ENCODE data around the gene CNNM4.
A peak's percentile ranks its signal among the peaks of the same experiment; 100 is the strongest.

Gene CNNM4

DNA sequence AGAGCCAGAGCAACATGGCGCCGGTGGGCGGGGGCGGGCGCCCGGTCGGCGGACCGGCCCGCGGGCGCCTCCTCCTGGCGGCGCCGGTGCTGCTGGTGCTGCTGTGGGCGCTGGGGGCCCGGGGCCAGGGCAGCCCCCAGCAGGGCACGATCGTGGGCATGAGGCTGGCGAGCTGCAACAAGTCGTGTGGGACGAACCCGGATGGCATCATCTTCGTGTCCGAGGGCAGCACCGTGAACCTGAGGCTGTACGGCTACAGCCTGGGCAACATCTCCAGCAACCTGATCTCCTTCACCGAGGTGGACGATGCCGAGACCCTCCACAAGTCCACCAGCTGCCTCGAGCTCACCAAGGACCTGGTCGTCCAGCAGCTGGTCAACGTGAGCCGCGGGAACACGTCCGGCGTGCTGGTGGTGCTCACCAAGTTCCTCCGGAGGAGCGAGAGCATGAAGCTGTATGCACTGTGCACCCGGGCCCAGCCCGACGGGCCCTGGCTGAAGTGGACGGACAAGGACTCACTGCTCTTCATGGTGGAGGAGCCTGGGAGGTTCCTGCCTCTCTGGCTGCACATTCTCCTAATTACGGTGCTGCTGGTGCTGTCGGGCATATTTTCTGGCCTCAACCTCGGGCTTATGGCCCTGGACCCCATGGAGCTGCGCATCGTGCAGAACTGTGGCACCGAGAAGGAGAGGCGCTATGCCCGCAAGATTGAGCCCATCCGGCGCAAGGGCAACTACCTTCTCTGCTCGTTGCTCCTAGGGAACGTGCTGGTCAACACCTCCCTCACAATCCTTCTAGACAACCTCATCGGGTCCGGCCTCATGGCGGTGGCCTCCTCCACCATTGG is 507 bp downstream of the CNNM4 start:
- DNase-seq = no peak

DNA sequence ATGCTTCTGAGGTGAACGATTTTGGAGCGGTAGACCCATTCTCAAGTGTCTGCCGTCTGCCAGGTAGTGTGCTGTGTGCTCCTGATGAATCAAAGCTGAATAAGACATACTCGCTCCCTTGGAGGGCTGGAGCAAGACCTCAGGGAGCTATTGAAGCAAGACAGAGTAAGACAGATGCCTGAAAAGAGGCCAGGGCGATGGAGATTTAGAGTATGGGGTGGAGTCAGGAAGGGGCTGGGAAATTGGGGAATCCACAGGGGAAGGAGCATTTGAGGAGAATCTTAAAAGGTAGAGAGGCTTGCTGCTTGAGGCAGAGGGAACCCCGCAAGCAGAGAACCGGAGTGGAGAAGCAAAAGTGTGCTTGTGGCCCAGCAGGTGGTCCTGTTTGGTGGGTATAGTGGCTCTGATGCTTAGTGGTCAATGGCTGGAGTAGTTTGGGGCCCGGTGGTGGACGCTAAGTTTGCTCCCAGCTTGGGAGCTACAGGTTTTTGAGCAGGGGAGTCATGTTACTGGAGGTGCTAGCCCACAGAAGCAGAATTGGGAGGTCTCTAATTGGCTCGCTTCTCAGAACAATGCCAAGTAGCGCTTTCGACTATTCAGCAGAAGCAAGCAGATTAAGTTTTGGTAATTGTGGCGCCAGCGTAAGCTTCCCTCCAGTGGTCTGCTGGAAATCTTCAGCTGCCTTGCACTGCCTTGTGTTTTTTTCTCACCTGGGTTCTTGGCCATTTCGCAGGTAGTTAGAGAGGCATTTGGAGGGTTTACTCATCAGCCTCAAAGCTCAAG is 2.0 kb downstream of the CNNM4 start:
- peak; percentile 30 for DNase-seq

DNA sequence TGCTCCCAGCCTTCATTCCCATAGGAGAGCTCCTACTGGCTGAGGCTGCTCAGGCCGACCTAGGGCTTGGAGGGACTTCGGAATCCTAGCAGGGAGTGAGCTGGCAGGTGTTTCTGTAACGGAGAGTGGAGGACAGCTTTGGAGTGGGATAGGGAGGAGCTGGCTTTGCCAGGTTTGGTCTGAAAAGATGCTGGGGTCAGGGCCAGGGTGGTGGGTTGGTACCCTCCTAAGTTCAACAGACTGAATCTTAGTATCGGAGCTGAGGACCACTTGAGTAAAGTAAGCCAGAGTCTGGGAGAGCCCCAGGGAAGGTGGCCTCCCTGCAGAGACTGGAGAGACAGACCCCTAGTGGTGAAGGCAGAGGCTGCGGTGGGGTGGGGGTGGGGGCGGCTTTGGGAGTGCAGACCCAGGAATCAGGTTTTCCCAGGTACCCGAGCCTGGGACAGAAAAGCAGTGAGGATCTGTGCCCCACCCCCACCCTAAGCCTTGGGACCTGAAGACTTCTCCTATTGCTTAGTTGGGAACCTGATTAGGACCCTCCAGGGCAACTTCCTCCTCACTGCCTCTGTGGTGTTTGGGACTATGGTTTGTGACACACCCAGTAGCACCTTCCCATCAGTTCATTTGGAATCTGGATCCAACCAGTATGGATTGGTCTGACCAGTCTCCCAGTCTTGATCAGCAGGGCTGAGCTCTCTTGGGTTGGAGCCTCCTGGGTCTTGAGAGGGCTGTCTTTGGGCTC is 3.0 kb downstream of the CNNM4 start:
- DNase-seq = no peak

DNA sequence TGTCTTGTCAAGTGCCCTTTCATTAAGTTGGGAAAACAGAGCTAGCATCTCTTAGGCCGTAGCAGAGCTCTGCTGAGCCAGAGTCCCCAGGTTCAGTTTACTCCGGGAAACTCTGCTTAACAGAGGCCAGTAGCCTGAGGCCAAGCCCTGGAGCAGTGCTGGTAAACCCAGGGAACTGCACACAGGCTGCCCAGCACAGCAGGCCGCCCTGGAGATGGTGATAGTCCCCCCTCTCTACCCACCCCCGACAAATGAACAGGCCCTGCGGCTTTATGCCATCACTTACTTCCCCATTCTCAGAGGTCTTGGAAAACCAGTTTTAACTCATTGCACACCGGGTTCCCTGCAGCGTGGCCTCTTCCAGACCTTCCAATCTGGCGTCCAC is 3.5 kb downstream of the CNNM4 start:
- DNase-seq = no peak

DNA sequence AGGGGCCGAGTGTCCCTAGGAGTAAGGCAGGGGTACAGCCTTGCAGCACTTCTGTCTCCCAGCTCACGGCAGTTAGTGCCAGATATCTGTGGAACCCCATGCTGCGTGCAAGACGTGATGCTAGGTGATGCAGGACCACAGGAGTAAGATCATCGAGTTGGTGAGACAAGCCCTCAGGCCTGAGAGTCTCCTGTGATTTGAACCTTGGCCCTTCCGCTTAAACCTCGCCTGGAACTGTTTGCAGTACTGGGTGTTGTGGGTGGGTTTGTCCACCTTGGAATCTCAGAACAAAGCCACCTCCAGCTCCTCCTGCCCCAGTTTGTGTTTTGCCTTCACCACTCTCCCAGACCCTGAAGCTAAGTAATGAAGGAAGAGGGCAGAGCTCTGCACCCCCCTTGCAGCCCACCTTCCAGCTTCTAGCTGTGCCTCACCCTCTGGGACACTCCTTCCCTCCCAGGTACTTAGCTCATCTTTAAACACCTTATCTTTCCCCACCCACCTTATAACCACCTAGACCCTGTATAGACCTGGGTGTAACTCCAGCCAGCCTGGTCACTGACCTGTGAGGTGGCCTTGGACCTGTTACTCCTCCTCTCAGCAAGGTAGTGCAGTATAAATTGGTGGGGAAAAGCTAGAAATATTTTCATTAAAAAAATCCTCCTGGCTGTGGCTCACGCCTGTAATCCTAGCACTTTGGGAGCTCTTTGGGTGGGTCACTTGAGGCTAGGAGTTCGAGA is 6.6 kb downstream of the CNNM4 start:
- no peak for DNase-seq

DNA sequence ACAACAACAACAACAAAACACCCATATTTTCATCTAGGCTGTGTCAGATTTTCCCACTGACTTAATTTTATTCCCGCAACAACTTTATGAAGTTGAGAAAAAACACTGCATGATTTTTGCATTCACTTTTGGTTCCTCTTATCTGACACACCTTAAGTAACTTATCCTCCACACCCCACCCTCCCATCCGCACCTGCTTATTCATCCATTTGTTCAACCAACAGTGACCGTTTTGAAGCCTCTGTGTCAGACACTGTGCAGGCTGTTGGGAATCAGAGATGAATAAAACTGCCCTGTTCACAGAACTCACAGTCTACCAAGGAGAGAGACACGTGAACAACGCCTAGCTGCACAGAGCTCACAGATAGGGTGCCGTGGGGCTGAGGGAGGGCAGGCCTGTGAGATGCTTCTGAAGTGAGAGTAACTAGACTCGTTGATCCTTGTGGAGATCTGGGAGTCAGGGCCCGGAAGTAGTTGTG is 7.4 kb downstream of the CNNM4 start:
- no peak for DNase-seq

DNA sequence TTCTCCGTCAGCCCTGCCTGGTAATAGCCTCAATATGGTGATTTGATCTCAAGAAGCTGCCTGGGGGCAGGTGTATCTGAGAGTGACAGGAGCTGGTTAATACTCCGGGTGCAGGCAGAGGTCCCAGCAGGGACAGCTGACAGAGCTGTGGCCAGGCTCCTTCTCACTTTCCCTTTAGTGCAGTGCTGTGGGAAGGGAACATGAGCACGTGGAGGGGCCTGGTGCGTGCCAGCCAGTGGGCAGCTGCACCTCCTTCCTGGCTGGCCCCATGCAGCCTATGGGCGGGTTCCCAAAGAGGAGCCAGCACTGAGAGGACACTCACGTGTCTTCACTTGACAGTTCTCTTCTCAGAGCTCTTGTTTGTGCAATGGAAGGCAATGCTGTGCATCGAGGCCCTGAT is 9.1 kb downstream of the CNNM4 start:
- no peak for DNase-seq

DNA sequence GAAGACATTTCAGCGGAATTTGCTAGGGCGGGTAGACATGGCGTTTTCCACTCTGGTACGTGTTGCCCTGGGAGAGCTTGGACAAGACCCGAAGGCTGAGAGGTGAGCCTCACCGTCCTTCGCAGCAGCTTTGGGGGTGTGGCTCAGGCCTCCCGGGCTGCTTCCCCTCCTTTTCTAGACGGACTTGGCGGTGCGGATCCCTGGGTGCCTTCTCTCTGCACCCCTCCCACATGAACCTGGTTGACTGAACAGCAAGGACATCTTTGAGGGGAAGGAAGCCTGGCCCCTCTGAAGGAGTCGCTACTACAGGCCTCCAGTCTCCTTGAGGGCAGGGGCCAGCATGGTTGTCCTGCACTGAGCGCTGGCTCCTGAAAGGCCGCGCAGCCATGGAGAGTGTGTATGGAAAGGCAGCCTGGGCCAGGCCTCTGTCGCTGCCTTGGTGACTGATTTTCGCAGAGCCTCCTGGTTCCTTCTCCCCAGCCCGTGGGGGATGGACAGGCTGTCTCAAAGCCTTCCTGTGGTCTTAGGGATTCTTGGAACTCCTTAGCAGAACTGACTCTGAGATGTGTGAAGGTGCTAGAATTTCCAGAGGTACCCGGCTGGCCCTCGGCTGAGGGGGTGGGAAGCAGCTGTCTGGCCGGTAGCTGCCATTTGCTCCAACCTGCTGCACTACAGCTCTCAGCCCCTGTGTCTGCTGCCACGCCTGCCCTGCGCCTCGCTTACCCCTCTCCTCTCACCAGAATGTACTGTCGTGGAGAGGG is 9.9 kb downstream of the CNNM4 start:
- no peak for DNase-seq

DNA sequence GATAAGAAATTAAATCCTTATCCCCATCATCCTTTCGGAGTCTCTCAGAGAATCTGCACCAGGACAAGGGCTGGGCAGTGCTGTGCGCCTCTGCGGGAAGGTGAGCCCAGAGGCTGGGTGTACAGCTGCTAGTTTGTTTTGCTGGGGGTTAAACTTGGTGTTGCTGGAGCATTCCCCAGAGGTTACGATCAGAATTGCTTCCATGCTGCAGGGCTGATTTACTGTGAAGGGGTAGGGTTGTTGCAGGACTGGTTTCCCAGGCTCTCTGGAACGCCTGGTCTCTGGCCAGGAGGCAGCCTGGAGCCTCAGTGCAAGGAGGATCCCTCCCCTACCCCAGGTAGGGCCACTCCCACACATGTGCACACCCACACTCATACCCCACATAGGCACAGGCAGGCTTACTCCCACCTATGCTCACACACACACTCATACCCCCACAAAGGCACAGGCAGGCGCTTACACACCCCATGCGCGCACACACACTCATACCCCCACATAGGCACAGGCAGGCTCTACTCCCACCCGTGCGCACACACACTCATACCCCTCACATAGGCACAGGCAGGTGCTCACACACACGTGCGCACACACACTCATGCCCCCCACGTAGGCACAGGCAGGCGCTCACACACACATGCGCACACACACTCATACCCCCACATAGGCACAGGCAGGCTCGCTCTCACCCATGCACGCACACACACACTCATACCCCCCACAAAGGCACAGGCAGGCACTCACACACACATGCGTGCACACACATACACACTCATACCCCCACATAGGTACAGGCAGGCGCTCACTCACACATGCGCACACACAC is 11.3 kb downstream of the CNNM4 start:
- no peak for DNase-seq

DNA sequence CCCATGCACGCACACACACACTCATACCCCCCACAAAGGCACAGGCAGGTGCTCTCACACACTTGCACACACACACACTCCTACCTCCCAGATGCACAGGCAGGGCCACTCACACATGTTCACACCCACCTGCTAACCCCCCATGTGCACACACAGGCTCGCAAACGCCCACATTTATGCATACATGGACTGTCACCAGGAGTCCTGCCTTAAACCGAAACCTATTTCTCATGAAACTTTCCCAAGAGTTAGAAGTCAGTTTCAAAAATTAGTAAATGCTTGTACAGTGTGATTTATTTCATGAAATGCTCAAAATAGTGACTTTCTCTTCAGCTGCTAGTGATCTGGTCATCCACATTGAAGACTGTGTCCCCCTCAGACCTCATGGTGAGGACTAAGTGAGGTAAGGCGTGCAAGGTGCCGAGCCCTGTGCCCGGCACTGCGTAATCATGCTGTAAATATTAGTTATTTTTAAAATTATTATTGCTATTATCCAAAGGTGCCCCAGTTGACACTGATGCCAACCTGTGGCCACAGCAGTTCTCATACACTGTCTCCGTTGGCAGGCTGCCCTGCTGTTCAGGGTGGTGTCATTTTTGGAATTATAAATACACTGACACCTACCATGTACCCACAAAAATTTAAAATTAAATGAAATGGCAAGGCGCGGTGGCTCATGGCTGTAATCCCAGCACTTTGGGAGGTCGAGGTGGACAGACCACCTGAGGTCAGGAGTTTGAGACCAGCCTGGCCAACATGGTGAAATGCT is 12.4 kb downstream of the CNNM4 start:
- DNase-seq = no peak

DNA sequence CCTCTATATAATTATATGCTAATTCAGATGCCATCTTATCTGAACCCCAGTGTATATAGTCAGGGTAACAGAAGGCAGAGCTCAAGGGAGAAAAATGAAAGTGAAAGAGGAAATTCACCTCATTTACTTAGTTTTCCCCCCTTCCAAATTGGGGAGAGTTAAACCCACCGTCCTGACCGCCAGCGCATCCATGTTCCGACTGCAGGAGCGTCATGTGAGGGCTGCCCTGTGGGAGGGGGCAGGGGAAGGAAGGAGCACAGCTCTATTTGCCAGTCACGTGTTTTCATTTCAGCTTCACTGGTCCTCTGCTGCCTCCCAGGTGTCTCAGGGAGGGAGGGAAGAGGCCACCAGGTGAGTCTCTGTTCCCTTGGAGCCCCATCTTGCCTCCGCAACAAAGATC is 13.2 kb downstream of the CNNM4 start:
- no peak for DNase-seq

DNA sequence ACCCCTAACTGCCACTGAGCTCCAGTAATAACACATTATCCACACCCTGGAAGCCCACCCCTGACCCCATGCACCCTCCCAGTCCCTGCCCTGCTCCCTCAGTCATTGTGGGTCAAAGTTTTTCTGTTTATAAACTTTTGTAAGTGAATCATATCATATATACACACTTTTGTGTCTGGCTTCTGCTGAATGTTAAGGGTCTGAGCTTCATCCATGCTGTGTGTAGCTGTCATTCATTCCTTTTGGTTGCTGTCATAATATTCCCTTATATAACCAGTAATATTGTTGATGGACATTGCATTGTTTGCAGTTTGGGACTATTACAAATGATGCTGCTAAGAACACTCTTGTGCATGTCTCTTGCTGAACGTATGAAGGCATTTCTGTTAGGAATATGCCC is 14.5 kb downstream of the CNNM4 start:
- no peak for DNase-seq

DNA sequence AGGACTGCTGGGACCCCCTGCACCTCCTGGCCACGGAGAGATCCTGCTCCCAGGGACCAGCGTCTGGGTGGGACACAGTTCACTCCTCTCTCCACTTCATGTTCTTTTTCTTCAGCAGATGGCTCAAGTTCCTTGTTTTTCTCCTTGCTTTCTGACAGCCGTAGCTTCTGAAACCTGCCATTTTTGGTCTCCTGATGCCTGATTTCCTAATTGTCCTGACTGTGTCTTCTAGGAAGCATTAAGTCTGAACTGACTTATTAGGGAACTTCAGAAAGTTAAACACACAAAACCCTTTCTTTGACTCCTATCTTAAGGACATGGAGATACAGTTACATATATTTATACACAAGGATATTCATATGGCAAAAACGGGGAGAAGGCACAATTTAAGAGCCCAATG is 22.7 kb downstream of the CNNM4 start:
- no peak for DNase-seq

DNA sequence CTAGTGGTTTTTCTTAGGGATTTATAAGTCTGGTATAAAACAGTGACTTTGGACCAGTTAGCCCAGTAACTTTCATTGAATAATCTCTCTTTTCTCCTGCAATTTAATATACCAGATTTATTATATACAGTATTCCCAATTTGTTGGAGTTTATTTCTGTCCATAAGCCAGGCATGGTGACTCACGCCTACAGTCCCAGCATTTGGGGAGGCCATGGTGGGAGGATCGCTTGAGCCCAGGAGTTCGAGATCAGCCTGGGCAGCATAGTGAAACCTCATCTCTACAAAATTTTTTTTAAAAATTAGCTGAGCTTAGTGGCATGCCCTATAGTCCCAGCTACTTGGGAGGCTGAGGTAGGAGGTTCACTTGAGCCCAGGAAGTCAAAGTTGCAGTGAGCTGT is 26.7 kb downstream of the CNNM4 start:
- DNase-seq = no peak

DNA sequence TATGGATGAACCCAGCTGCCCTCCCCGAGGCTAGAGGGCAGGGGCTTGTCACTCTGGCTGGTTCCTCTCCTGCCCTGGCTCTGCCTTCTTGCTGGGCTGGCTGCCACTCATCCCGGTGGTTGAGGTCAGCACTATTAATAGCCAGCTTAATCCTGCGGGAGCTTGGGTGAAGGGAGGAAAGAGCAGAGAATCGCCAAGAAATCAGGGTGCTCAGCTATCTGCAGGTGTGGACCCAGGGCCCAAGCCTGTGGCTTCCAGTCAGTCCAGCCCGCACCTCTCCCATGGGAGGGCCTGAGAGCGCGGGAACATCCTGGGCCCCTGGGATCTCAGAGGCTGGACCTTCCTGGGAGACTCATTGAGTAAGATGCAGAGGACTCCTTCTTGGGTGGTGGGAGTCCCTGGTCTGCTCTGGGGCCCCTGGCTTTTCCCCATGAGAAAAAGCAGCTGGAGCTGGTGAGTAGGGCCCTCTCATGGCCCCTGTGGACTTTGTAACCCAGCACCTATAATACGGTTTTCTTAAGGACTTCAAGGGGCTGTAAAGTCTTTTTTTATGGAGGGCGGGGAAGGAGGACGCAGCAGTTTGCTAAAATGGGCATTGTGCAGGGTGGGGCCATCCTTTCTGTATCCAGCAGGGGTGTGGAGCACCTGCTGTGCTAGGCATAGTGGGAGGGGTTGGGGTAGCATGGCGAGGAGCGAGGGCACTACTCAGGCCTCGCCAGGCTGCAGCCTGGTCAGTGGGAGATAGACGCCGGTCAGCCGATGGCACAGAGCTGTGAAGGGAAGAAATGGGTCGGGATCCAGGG is 27.9 kb downstream of the CNNM4 start:
- peak; percentile 61 for DNase-seq

DNA sequence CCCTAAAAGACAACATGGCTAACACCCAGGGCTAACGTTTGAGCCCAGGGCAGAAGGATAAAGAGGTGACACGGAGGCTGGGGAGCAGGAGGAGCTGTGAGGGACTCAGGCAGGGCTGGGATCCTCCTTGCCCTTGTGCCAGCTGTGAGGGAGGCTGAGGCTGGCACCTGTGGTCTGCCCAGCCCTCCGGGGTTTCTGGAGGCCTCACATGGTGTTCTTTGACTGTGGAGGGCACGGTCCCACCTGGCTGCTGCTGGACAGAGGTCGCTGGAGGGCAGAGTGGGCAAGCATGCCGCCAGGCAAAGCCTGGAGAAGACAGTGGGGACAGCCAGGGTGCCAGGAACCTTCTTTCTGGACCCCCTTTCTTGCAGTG is 28.5 kb downstream of the CNNM4 start:
- no peak for DNase-seq

DNA sequence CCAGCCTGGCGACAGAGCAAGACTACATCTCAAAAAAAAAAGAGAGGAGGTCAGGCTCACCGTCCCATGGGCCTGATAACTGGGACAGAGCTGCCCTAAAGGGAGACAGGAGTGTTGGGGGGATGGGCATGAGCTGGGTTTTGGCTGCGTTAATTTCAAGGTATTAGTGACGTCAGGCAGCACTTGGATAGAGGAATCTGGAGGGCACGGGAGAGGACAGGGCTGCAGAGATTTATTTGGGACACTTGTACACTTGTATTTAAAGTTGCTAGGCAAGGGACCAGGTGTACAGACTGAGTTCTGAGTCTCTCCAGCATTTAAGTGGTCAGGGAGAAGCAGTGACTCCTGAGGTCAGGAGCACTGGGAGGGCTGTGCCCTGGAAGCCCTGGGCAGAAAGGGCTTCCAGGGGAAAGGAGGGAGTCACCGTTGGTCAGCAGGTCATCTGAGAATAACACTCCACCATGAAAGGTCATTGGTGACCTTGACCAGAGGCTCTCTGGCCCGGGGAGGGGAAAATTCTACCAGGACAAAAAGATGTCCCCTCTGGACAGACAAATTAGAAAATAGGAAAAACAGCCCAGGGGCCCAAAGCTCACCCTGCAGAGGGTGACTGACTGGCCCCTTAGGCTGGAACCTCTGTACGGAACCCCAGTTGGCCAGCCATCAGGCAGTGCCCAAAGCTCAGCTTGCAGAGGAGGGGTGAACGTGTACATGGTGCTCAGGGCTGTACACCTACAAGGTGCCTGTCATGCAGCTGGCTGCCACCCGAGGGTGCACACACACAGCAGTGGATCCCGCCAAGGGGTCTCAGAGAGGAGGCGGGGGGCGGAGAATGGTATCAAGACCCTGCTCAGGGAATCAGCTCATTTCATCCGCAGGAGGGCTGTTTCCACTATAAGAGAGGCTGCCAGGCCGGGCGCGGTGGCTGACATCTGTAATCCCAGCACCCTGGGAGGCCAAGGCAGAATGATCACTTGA is 32.4 kb downstream of the CNNM4 start:
- no peak for DNase-seq

DNA sequence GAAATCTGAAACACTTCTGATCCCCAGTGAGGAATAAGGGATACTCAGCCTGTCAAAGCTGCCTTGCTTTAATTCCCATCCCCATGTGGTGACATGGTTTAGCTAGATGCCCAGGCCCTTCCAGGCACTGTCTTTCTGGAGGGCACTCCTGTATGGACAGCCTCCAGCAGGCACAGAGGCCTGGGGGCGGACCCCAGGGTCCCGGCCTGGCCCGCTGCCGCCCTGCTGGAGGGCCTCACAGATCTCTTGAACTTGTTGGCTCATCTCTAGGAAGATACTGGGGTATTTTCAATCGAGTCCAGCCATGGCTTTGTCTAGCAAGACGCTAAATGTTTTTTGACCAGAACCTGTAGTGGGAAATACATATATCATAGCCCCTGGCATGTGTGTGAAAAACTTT is 34.4 kb downstream of the CNNM4 start:
- DNase-seq = no peak
